A549 treated with Hydrocortisone at 1 μM for 4 hours (cell line): ENCODE data around the gene SLC17A9. TPM values are rescaled to one million over a fixed set of nuclear protein-coding genes. Genes with fewer than 3 reads are reported as not detected.

Experiments
- total RNA-seq: library from RNA; stranded (reverse); fragments of 200-300 nt; extraction: Qiagen RNA extraction; gene quantifications from 5 replicates; pipeline ENCODE4 v1.2.3, GENCODE V29; 2022

Gene SLC17A9, protein sequence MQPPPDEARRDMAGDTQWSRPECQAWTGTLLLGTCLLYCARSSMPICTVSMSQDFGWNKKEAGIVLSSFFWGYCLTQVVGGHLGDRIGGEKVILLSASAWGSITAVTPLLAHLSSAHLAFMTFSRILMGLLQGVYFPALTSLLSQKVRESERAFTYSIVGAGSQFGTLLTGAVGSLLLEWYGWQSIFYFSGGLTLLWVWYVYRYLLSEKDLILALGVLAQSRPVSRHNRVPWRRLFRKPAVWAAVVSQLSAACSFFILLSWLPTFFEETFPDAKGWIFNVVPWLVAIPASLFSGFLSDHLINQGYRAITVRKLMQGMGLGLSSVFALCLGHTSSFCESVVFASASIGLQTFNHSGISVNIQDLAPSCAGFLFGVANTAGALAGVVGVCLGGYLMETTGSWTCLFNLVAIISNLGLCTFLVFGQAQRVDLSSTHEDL
- total RNA-seq = 0.06 to 0.12 TPM (median 0.08 TPM) in 3 of 5 replicates, not detected in the others

DNA sequence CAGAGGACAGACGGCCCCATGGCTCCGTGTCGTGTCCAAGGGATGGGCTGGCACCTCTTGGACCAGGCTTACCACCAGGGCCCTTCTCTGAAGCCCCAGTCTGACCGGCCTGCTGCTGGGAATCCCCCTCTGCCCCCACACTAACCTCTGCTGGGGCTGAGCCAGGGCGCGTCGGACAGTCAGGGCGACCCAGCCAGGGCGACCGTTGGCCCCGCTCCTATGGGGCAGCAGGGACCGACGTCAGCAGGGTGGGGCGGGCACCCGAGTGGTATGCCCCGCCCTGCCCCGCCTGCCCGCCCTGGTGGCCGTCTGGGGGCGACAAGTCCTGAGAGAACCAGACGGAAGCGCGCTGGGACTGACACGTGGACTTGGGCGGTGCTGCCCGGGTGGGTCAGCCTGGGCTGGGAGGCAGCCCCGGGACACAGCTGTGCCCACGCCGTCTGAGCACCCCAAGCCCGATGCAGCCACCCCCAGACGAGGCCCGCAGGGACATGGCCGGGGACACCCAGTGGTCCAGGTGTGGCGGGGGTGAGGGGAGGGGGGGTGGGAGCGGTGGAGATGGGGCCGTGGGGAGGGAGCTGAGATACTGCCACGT lies at the start of gene SLC17A9:
SLC17A9 (plus strand) TSS at position 337 of the 595 bp plus-strand sequence; CDS start at position 459, 122 bp downstream.

DNA sequence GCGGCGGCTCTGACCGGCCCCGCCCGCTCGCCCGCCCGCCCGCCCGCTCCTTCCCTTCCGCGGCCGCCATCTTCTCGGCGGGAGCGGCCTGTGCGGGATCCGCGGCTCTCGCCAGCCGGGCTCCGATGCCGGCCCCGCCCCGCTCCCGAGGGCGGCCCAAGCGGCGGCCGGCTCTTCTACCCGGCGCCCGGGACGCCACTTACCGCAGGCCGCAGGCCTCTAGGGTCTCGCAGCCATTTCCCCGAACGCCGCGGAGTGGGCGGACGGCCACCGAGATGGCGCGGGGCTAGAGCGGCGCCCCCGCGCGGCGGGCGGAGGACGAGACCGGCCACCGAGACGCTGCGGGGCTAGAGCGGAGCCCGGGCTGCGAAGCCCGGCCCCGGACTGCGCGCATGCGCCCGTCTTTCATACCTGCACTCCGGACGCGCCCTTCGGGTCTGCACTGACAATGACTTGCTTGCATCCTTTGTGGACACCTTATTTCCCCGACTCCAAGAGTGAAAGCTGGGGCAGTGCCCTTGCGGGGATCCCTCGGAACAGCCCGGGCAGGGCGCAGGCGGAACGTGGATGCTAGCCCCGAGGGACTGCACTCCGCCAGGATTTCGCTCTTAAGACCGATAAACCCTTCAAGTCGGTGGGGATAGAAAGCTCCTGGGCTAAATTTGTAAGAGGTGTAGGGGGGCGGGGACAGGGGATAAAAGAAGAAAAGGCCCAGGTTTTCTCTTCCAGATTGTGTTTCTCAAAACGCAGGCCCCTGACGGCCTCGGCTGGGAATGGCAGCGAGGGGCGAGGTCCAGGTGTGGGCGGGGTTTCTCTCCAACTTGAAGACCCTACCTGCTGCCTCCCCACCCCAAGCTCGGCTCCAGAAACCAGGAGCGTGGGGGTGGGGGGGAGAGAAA lies 26.0 kb upstream of the SLC17A9 start, which contains the start of gene DIDO1:
DIDO1 (minus strand) TSS at position 277 of the 899 bp plus-strand sequence.

DNA sequence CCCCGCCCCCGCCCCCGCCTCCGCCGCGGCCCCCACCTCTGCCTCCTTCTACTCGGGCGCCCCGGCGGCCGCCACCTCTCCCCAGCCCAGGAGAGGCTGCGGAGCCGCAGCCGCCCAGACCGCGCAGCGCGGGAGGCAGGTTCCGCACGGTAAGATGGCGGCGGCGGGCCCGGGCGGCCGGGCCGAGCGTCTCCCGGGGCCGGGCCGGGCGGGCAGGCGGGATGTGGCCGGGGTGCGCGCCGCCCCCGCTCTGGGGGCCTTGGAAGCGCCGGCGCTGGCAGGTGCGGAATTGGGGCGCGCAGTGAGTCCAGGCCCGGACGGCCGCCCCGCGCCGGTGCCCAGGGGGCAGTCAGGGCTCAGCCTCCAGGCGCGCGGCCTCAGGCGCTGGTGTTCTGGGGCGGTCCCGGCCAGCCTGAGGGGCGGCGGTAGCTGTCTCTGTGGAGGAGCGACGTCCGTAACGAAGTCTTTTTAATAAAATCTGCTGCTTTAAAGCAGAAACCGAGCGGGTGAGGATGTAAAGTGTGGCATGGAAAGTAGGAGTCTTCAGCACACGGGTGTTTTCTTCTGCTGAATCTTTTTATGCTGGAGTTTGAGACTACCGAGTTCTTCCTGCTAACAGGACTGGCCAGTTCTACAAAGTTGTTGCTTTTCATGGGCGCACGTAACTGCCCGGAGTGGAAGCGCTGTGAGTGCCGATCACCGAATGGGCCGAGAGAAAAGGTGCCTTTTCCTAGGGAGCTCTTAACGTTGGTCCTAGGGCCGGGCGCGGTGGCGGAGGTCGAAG lies 14.2 kb upstream of the SLC17A9 start, which contains the start of gene GID8:
GID8 (plus strand) TSS at position 43 of the 784 bp plus-strand sequence. CDS start 3,356 bp downstream, outside the sequence.

DNA sequence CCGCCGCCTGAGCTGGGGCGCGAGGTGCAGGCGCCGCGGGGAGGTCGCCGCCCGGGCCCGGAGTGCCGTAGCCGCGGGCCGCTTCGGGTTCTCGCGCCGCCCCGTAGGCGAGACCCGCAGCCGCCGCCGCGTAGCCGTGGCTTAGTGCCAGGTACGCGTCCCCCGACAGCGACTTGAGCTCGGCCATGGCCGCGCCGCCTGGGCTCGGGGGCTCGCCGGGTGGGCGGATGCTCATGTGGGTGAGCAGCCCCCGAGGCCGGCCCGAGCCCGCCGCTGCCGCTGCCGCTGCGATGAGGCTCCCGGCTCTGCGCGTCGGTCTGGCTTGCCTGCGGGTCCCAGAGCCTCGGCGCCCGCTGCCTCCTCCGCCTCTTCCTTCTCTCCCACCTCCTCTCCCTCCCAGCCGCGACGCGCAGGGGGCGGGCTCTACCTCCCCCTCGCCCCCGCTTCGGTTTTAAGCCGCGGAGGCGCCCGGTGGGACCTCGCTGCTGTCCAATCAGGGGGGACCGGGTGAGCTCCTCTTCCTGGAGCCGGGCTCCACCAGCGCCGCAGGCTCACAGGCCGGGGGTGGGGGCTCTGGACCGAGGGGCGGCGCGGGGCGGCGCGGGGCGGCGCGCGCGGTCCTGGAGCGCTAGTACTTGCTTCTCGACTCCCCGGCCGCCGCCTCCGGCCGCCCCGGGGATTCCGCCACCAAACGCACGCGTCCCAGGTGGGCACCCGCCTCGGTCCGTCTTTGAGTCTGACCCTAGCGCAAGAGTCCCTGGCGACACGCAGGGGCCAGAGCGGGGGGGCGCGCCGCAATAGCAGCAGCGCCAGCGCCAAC lies 54.2 kb downstream of the SLC17A9 start, which contains the start of gene BHLHE23:
BHLHE23 (minus strand) TSS at position 425 of the 820 bp plus-strand sequence; CDS start at position 235, 190 bp downstream.

Other genes starting within 250 kb of the SLC17A9 start
- gene NTSR1, start 243.9 kb upstream of the SLC17A9 start, total RNA-seq = 0.06 to 0.17 TPM (median 0.08 TPM) in 5 replicates
- 20.1 to 23.3 TPM (median 22.4 TPM) in 5 replicates for gene MRGBP, start 156.2 kb upstream of the SLC17A9 start, total RNA-seq
- gene OGFR, start 147.9 kb upstream of the SLC17A9 start, total RNA-seq = 42.2 to 46.8 TPM (median 43.8 TPM) in 5 replicates
- 0.33 to 0.70 TPM (median 0.55 TPM) in 5 replicates for gene COL9A3, start 135.7 kb upstream of the SLC17A9 start, total RNA-seq
- 2.8 to 4.6 TPM (median 4.0 TPM) in 5 replicates for gene TCFL5, start 90.9 kb upstream of the SLC17A9 start, total RNA-seq
- 20.6 to 25.9 TPM (median 23.7 TPM) in 5 replicates for gene DIDO1, start 26.2 kb upstream of the SLC17A9 start, total RNA-seq
- 21.3 to 23.9 TPM (median 22.4 TPM) in 5 replicates for gene GID8, start 14.6 kb upstream of the SLC17A9 start, total RNA-seq
- gene BHLHE23, start 54.3 kb downstream of the SLC17A9 start, total RNA-seq = not detected in 5 replicates